COLO829 (cell line): ENCODE measurements around the gene BTBD9.
A peak's percentile ranks its signal among the peaks of the same experiment; 100 is the strongest.

ENCODE experiments used
- DNase-seq: peaks from one replicate; pipeline ENCODE4 v3.0.0; 2012; ENCODE audit warnings: low spot score

BTBD9 gene

DNA sequence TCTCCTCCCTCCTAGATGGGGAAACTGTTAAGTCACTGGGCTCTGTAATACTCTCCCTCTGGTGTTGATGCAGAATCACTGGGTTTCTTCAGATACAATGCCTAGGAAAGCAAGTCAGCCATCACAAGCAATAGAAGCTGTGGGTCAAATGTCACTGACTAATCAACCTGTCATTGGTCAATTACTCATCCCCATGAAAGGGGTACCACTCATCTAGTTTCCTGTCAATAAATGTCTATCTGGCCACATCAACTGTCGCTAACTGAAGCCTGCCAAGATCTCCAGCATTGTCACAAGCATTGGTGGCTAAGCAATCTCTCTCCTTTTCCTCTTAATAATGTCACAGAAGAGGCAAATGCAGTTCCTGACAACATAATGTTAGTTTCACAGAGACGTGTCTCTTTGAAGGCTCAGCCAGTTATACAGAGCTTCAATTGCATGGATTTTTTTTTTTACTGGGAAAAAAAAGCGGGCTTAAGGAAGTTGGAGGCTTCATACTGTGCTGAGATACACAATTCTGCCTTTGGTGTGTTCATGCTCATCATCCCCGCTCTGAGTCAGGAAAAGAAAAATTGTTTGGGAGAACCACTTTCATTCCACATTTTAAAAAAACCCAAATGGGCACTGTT is 355.9 kb downstream of the BTBD9 start:
- DNase-seq: peak; percentile 63

DNA sequence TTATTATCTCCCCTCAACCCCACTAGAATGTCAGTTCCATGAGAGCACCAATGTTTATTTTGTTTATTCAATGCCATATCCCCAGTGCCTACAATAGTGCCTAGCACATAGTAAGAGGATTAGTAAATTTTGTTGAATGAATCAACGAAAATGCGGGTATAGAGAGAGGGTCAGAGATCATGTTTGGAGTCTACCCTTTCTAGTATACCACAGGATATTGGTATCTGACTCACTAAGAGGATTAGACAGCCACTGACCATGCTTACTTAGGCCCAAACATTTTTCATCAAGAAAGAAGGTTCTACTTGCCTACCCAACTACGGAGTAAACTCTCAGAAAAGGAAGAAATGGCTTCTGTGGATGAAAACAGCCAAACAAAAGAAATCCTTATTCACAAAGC is 356.8 kb downstream of the BTBD9 start:
- DNase-seq: no peak

DNA sequence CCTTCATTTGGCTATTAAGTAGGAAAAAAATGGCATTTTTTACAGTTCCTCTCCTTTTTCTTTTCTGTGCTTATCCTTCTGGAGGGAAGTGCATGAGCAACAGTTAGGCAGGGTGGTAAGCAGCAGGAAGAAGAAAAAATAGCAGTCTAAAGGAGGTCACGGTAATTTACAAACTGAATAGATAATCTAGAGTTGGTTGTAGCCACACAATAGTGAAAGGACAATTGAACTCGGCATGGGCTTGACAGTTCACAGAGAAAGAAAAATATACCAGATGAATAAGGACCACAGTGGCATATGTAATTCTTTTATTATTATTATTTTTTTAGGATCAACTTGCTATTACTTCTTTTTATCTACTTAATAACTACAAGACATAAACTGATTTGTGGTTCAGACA is 358.6 kb downstream of the BTBD9 start:
- DNase-seq: peak; percentile 82

- DNase-seq: no peak
Observed at GRCh38 chr6:38279963-38280588, 359.7 kb downstream of the BTBD9 start.

GRCh38 chr6:38279423-38279822 is 360.3 kb downstream of the BTBD9 start:
- no peak for DNase-seq

DNA sequence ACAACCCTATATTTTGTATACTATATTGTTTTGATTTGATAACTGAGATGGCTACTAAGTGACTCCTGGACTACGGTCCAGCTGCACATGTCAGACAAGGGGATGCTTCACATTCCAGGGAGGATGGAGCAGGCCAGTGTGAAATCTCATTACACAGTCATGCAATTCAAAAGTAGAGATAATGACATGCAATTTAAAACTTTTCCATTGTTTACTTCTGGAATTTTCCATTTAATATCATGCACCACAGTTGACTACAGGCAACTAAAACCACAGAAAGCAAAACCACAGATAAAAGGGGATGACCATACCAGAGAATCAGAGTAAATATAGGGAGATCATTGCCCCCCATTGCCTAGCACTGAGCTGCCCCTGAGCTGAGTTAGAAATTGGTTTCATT is 366.4 kb downstream of the BTBD9 start:
- no peak for DNase-seq

- peak; percentile 38 for DNase-seq
Observed at GRCh38 chr6:38272222-38272621, 367.5 kb downstream of the BTBD9 start.

GRCh38 chr6:38271081-38271480 is 368.6 kb downstream of the BTBD9 start:
- no peak for DNase-seq

DNA sequence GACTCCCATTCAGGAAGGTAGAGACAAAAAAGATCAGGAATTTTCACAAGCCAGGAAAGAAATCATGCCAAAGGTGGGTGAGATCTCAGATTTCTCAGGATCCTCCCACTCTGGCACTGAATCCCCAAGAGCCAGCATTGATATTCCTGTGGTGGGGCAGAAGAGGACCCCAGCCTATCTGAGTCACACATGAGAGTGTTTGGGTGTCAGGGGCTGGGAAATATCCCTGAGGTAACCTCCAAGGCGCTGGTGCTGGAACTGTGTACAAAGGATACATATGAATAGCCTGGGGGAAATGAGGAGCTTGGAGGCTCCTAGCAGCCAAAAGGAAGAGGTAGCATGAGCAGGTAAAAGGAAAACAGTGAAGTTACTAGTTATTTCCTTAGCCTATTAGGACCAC is 369.4 kb downstream of the BTBD9 start:
- no peak for DNase-seq

- DNase-seq: no peak
Observed at GRCh38 chr6:38269461-38270172, 370.1 kb downstream of the BTBD9 start.

GRCh38 chr6:38268342-38268741 is 371.4 kb downstream of the BTBD9 start:
- DNase-seq: no peak

GRCh38 chr6:38266921-38267354 is 372.8 kb downstream of the BTBD9 start:
- DNase-seq: no peak

DNA sequence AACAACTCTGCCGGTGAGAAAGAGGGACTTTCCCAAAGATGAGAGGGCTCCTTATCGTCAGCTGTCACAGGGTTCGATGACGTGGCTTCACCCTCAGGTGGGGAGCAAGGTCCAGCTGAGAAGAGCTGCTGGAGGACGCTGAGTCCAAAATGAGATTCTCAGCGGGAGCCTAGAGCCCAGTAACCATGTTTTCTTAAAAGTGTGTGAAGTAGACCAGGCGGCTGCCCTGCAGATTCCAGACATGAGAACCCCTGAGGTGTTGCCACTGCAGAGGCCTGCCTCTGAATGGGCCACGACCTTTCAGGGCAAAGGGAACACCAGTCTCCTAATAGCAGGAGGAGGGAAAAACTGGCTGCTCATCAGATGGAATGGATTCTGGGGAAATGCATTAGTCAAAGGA is 375.1 kb downstream of the BTBD9 start:
- DNase-seq: no peak

GRCh38 chr6:38262609-38263008 is 377.1 kb downstream of the BTBD9 start:
- DNase-seq: peak; percentile 42

DNA sequence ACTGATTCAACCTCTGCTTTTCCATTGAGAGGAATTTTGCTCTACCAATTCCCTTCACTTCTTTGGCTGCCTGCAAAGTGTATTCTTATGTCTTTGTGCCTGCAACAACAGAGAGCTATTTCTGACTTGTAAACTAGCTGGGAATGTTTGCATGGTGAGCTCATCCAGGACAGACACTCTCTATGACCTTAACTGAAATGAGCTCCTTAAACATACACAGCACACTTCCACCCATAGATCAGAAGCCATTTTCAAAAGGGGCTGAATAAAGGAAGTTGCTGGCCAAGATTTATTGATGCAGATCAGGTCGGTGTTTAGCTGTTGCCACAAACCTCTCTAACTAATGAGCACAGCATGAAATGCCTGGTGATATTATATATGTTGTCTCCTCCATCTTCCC is 377.7 kb downstream of the BTBD9 start:
- peak; percentile 71 for DNase-seq

- no peak for DNase-seq
Observed at GRCh38 chr6:38261626-38262025, 378.1 kb downstream of the BTBD9 start.

DNA sequence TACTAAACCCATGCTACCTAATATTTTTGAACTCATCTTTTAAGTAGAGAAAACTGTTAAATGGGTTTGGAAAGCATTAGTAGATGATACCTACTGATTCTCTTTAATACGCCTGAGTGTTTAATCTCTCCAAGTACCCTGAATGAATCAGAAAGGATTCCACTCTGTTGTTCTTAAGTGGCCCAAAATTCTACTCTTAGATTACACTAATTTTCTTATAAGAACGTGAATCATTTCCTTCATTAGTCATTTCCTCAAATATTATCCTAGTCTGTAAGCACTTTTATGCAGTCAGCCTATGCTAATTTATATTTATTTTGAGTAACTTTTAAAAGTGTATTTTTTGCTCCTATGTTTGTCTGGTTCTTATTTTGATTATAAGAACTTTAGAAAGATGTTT is 380.0 kb downstream of the BTBD9 start:
- peak; percentile 50 for DNase-seq

GRCh38 chr6:38248500-38249234 is 391.1 kb downstream of the BTBD9 start:
- DNase-seq: peak; percentile 45

- no peak for DNase-seq
Observed at GRCh38 chr6:38245295-38245694, 394.4 kb downstream of the BTBD9 start.

DNA sequence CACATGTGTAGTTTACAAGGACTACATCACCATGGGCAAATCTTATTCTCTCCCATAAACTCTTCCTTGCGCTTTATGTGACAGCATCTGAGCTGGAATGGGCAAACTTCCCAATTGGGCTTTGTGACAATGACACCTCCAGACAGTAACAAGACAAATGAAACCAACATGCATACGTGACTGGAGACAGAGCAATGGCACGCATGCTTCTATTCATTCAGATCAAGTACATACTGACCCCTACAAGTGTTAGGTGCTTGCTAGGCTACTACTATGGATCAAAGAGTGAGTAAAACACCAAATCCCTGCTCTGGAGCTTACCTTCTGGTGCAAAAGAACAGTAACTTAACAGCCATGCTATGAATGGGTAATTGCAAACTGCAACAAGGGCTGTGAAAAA is 394.9 kb downstream of the BTBD9 start:
- DNase-seq: no peak

- no peak for DNase-seq
Observed at GRCh38 chr6:38241200-38241871, 398.4 kb downstream of the BTBD9 start.
